H1 (cell line): Measurements from ENCODE around the gene USH1G.

Experiments used
- FOSL1 ChIP-seq: IDR thresholded peaks from 2 replicates; pipeline ENCODE4 v1.6.1; 2011; ENCODE audit warnings: mild to moderate bottlenecking, low read depth, low read length, moderate library complexity; ENCODE audit not compliant: insufficient read depth
- TF ChIP-seq, protein P1 (sequence below), 3 experiments: IDR thresholded peaks; 1 replicate in 2 of 3; 2 replicates in 1 of 3; pipeline versions ENCODE4 v1.5.1 to v1.6.1; 2011; ENCODE audit warnings: low read length in 3 of 3, mild to moderate bottlenecking in 3 of 3, inconsistent platforms in 2 of 3, low read depth in 1 of 3, moderate library complexity in 1 of 3; ENCODE audit not compliant: insufficient read depth in 1 of 3; ENCODE audit errors: control extremely low read depth in 1 of 3

DNA sequence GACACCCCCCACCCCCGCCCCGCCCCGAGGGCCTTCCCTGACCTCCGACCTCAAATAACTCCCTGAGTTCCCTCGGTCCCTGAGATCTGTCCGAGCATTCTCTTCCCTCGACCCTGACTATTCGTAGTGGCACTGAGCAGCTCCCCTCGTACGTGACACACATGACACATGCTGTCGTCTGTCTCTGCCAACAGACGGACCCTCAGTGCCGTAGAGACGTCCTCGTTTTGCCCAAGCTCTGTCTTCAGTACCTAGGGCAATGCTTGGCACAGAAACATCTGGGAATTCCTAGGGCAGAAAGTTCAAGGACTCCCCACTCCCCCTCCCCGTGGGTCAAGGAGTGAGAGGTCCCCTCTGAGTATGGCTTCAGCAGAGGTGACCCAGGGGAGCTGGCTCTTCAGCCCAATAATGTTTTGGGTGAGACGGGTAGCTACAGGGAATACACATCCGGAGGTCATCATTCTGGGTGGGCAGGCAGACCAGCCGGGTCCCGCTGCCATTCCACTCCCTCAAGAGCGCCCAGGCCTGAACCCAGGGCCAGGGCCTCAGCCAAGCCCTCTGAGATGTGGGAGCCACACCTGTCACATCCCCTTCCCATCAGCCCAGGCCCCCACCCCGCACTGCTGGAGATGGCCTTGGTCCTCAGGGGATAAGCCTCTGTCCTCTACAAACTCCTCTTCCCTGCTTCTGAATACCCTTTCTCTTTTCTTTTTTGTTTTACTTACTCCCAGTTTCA, 29.0 kb downstream of the USH1G start:
- no peak for TF ChIP-seq FOSL1
- TF ChIP-seq, protein P1, sequence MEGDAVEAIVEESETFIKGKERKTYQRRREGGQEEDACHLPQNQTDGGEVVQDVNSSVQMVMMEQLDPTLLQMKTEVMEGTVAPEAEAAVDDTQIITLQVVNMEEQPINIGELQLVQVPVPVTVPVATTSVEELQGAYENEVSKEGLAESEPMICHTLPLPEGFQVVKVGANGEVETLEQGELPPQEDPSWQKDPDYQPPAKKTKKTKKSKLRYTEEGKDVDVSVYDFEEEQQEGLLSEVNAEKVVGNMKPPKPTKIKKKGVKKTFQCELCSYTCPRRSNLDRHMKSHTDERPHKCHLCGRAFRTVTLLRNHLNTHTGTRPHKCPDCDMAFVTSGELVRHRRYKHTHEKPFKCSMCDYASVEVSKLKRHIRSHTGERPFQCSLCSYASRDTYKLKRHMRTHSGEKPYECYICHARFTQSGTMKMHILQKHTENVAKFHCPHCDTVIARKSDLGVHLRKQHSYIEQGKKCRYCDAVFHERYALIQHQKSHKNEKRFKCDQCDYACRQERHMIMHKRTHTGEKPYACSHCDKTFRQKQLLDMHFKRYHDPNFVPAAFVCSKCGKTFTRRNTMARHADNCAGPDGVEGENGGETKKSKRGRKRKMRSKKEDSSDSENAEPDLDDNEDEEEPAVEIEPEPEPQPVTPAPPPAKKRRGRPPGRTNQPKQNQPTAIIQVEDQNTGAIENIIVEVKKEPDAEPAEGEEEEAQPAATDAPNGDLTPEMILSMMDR (IDR thresholded peaks at IDR 0.05; ENCODE audit: control extremely low read depth in 1 of 3, insufficient read depth in 1 of 3, low read depth in 1 of 3, low read length in 3 of 3): no peak
